Amniotic stem cell (primary cell): ENCODE measurements around the gene NKD2.

ENCODE experiments used
- DNase-seq: peaks from one replicate; lab custom pipeline; 2025; lab: John Stamatoyannopoulos, UW

Gene NKD2

GRCh38 chr5:978693-979092 is 29.9 kb upstream of the NKD2 start:
- no peak for DNase-seq

- no peak for DNase-seq
Observed at GRCh38 chr5:979100-979817, 29.3 kb upstream of the NKD2 start.

DNA sequence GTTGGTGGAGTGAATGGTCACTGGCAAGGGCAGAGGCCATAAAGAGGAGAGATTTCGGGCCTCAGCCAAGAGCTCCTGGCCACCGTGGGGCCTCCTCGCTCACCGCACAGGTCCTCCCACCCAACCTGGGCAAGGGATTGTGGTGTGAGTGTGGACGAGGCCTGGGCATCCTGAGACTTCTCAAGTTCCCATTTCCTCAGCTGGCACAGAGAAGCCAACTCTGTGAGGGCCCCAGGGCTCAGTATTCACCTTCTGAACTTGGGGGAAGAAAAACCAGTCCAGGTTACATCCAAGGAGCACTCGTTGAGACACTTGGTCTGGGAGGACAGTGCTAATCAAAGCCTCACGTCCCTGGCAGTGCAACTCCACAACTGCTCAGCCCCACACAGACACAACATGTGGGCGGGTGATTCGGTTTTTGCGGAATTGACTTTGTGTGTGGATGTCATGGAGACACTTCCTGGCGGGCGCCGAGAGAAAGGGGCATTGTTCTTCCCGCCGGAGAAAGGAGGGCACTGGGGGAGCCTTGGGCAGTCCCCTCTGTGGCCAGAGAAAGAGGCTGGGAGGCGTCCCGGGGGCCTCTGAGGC is 28.5 kb upstream of the NKD2 start:
- DNase-seq = no peak

DNA sequence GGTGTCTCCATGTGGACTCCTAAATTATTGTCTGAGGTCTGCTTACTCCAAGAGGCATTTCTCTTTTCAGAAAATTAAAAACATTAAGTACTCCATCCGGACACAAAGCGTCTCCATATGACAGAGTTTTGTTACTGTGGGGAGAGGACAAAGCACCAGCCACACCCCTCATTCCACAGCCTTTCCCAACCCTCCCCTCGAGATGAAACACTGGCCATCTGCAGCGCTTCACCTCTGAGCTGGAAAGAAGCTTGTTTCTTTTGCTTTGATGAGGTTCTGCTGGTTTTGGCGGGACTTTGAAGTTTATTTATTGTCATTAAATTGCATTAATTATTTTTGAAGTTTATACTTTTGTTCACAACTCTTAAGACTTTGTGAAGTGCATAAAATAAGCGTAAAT is 27.6 kb upstream of the NKD2 start:
- DNase-seq = no peak

DNA sequence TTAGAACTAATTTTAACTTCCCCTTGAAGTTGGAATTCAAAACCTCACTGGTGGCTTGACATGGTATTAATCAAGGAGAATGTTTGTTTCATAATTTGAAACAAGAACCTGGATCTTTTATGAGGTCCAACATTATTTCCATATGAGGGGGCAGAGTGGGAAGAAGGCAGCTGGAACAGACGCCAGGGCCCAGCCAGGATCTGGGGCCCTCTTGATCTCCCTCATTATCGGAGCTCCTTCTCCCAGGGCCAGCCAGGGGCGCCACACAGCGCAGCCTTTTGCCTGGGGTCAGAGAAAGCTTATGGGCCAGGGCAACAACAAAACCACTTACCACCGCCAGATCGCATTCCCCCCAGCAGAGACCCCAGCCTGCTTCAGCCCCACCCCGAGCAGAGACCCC is 27.1 kb upstream of the NKD2 start:
- DNase-seq = no peak

DNA sequence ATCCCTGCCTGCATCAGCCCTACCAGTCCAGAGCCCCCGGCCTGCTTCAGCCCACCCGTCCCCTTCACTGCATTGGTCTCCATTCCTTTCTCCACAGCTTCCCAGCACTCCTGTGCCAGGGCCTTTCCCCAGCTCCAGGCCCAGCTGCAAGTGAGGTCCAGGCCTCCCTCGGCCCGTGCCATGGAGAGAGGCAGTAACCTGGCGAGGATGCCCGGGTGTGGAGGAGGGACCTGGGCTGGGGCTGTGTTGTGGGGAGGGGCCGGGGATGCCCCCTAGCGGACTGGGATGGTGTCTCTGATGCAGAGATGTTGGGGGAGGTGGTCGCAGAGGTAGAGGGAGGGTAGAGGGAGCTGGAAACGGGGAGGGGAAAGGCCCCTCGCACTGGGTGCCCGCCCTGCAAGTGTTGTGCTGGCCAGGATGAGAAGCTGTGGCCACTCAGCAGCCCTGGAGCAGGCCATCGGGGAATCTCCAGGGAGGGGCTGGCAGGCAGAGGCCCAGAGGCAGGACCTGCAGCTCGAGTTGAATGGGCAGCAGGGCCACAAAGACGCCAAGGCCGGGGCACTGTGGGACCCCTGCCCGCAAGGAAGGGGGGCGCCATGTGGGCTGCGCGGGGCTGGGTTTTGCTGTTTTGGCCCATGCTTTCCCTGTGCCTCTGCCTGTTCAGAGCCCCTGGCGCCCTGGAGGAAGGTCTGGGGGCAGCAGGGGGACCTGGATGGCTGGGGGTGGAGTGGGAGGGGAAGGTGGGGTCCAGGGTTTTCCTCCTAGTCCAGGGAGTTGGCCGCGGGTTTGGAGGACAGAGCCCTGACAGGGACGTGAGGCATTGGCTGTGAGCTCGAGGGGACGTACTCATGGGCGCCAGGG is 26.0 kb upstream of the NKD2 start:
- no peak for DNase-seq

DNA sequence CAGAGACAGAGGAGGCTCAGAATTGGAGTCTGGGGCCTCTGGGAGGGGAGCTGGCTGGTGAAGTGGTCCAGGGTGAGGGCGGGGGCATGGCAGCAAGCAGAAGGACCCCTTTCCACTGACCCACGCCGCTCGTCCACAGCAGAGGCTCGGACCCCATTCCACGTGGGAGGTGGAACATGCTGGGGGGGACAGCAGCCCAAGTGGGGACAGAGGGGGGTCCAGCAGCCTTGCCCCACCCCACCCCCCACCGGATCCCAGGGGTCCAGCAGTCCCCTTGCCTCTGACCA is 25.4 kb upstream of the NKD2 start:
- DNase-seq = no peak

- DNase-seq = no peak
Observed at GRCh38 chr5:983568-983967, 25.0 kb upstream of the NKD2 start.

DNA sequence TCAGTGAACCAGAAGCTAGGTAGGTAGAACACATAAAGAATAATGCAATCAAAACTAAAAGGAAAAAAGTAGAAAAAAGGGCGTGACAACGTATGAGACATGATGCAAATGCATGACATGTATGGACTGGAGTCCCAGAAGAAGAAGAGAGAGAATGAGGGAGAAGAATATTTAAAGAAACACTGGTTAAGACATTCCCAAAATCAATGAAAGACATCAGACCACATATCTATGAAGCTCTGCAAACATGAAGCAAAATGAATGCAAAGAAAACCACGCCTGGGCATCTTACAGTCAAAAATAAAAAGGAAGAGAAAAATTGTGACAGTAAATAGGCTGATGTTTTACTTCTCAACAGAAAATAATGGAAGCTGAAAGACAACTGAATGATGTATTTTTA is 23.8 kb upstream of the NKD2 start:
- DNase-seq = no peak

DNA sequence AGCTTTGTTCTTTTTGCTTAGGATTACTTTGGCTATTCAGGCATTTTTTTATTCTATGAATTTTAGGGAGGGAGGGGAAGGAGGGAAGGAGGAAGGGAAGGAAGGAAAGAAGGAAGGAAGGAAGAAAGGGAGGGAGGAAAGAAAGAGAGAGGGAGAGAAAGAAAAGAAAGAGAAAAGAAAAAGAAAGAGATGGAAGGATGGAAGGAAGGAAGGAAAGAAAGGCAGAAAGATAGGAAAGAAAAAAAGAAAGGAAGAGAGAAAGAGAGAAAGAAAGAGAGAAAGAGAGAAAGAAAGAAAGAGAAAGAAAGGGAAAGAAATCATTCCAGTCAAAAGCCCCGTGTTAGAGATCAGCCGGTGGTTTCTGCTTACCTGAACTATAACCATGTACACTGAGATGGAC is 20.8 kb upstream of the NKD2 start:
- DNase-seq = no peak

DNA sequence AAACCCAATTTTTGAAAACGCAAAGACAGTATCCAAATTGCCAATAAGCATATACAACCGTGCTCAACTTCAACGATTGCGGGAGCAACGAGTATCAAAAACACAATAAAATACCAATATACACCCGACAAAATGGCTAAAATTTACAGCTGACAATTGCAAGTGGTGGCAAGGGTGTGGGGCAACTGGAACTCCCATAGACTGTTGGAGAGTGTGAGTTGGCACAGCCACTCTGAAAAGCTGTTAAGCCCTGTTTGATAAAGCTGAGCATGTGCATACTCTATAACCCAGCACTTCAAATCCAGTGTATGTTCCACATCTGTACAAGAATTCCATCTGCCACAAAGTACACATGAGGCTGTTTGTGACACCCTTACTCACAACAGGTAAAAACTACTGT is 20.3 kb upstream of the NKD2 start:
- no peak for DNase-seq

GRCh38 chr5:989961-990530 is 18.6 kb upstream of the NKD2 start:
- DNase-seq = no peak

DNA sequence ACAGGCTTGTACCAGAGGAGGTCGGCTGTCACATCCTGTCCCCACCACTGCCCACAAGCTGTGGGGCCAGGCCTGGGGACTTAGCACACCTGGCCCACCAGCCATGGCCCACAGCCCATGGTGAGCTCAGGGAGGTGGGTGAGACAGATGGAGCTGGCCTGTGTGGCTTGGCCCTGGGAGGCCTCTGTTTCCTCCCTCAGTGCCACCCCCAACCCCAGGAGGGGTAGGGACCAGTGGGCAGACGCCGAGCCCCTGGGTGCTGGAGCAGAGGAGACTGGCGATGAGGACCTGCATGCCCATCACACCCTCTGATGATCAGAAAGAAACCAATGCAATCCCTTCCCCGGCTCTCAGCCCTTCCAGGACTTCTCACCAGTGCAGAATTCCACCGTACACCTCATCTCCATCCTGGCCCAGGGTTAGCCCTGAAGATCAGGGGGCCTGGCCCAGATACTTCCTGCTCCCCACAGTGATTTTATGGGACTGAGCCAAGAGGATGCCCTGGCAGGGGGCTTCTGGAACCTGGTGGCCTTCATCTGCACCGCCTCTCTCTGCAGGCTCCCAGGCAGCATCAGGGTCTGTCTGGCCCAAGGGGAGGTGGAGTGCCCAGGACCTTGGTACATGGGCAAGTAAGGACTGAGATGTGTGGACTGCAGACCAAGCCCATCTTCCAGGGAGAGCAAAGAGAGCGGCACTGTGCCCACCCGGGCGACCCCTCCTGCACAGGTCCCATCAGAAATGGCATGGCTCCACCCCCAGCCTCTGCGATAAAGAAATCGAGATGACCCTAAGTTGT is 16.9 kb upstream of the NKD2 start:
- no peak for DNase-seq

GRCh38 chr5:994272-994607 is 14.4 kb upstream of the NKD2 start:
- DNase-seq = no peak

- DNase-seq = no peak
Observed at GRCh38 chr5:994821-995220, 13.8 kb upstream of the NKD2 start.

DNA sequence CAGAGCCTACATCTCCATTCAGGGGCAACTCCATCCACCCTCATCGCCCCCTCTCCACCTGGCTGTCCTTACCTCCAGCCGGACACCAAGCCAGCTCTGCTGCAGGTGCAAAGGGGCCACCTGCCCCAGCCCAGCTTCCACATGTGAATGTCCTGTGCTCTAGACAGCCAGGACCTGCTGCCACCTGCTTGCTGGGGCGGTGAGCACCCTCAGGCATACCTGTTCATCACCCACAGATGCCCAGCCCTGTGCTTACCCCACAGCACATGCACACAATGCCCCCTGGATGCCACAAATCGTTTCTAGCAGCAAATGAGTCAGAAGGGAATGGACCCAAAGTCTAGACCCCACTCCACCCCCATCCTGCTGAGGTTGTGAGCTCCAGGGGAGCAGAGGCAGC is 13.3 kb upstream of the NKD2 start:
- DNase-seq = no peak

DNA sequence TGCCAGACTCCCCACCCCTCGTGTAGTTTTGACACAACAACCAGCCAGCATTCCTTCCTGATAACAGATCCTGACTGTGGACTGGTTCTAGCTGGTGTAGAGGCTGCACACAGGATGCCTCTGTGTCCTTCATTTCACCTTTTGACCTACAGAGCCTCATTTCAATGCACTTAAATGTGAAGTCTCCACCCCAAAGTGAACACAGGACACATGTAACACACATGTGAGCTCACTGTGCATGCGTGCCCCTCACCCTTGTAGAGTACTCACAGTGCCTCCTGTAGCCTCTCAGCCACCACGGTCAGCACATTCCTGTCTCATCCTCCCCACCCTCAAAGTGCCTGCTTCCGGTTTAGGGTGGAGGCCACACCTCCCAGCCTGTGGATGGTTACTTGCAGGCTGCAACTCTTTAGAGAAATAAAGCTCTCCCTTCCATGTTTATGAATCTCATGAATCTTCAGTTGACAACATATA is 11.6 kb upstream of the NKD2 start:
- no peak for DNase-seq

- no peak for DNase-seq
Observed at GRCh38 chr5:997711-998110, 10.9 kb upstream of the NKD2 start.

DNA sequence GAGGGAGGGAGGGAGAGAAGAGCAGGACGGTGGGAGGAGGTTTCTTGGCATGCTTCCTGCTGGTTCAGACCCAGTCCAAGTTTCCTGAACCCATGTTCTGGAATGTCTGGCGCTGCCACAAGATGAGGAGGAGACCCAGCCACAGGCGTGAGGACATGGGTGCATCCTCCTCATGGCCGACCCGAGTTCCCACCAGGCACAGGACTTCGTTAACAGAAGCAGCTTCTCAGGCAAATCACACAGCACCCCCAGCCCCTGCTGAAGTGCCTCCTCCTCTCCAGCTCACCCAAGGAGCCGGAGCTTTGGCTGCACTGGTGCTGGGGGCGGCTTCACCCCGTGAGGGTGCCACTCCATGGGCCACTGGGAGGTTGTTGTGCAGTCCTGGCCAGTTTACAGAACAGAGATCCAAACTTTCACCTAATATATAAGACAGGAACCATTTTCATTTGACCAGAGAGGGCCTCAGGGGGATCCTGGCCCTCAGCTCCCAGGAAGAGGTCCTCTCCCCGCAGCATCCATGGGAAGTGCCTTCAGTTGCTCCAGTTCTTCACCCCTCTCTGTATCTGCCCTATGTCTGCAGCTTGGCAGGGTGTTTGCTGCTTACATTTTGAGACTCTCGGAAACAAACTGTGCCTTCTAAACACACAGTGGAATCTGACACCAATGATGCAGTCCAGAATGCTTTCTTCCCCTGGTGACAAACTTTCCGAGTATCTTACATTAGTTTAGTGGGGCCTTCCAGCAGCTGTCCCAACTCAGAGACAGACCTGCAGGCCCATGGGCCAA is 10.2 kb upstream of the NKD2 start:
- no peak for DNase-seq

GRCh38 chr5:999032-999501 is 9.5 kb upstream of the NKD2 start:
- no peak for DNase-seq

DNA sequence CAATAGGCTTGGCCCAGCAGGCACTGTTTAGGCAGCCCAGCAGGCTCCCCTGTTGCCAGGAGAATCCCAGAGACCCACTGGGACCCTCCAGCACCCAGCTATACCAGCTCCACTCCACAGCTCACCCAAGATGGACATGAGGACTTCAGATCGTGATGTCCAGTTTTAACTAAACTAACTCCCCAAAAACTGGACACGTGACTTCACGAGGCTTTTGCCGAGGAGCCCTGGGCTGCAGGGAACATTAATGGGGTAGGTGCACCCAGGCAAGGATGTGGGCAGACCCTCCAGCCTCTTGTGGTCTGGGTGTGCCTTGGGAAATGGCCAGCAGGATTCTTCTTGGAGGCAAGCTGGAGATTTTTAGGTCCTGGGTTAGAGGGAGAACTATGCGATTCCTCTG is 8.9 kb upstream of the NKD2 start:
- no peak for DNase-seq
